NOMO-1 (cell line): ENCODE measurements around the gene FARSA.
"Not testable (repeated sequence)": the region's sequence is repeated elsewhere in the genome, so short reads cannot be mapped to it uniquely, and the experiment has no call there.

Source experiments
- DNase-seq, 2 experiments: peaks; one replicate each; lab custom pipeline; 2025; ENCODE audit not compliant: unreplicated experiment in 2 of 2; lab: John Stamatoyannopoulos, UW

FARSA gene

DNA sequence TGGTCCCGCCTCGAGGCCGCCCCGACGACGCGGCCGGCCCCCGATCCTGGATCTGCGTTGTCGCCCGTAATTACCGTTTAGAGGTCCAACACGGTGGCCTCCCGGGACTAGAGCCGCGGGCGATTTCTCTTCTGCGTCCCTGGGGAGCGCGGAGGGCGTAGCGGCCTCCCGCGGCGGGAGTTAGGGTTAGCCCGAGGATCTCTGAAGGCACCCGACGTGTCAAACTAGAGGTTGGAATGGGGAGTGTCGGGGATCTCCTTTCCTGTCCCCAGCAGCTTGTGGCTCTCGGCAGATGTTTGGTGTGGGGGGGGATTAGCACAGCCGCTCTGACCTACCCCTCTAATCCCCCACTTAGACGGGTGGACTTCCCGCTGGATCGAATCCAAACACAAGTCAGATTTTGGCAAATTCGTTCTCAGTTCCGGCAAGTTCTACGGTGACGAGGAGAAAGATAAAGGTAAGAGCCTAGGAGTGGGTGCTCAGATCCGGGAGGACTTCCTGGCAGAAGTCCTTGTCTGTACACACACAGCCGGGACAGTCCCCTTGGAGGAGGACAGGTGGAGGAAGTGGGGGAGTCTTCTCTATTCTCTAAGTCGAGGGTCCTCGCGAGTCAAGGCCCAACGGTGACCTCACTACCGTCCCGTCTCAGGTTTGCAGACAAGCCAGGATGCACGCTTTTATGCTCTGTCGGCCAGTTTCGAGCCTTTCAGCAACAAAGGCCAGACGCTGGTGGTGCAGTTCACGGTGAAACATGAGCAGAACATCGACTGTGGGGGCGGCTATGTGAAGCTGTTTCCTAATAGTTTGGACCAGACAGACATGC lies 5.5 kb upstream of the FARSA start:
- DNase-seq, result peak; percentile 22 to 38

DNA sequence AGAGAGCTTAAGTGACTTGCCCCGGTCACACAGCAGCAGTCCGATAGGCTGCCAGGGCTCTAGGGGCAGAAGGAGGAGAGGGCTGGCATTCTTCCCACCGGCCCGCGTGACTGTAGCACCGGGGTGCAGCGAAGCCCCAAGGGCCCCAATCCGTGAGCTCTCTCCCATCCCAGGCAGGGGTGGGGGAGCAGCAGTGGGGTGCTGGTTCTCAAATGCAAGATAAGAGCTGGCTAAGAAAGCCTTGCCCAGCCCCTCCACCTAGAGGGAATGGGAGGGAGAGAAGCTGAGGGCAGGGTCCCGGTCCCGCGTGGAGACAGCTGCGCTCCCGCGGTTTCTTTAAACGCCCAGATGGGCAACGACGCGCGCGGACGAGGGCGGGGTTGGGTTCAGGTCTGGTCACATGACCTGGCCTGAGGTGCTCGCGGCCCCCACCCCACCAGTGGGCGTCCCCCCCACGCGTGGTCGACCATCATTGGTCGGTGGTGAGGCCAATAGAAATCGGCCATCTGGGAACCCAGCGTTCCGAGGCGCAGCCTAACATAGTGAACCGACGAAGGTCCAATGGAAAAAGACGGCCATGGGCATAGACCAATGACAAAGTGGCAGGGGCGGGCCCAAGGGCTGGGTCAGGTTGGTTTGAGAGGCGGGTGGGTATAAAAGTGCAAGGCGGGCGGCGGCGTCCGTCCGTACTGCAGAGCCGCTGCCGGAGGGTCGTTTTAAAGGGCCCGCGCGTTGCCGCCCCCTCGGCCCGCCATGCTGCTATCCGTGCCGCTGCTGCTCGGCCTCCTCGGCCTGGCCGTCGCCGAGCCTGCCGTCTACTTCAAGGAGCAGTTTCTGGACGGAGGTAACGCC lies 4.6 kb upstream of the FARSA start, which contains the start of gene CALR:
CALR (plus strand) TSS at position 683 of the 852 bp plus-strand sequence; CDS start at position 754, 71 bp downstream.
- peak; percentile 98 to 100 for DNase-seq

DNA sequence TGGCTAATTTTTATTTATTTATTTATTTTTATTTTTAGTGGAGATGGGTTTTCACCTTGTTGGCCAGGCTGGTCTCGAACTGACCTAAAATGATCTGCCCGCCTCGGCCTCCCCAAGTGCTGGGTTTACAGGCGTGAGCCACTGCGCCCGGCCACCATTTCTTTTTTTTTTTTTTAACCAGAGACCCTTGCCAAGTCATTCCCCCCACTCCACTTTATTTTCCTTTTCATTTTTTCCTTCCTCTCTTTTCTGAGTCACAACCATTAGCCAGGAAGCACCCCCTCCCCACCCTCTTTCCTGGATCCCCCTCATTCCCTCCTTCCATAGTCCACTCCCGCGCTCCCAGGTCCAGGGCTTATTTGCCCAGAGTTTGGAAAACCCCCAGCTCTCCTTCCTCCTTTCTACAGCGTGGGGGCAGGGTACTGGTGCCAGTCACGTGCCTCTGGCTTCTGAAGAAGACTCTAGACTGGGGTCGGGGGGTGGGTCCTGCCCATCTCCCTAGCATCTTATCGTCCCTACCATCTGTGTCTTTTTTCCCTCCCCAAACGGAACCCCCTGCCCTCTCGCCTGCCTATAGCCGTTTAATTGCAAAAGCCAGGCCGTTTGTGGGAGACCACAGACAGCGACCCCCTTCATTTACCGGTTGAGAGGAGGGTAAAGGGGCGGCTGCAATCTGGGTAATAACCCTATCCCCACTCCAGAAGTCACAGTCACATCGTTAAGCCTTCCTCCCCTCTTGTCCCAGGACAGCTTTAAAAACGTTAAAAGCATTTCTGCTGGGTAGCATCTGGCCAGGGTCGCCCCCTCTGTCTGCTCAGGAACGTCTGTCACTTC lies 3.8 kb upstream of the FARSA start:
- peak; percentile 79 to 83 for DNase-seq

DNA sequence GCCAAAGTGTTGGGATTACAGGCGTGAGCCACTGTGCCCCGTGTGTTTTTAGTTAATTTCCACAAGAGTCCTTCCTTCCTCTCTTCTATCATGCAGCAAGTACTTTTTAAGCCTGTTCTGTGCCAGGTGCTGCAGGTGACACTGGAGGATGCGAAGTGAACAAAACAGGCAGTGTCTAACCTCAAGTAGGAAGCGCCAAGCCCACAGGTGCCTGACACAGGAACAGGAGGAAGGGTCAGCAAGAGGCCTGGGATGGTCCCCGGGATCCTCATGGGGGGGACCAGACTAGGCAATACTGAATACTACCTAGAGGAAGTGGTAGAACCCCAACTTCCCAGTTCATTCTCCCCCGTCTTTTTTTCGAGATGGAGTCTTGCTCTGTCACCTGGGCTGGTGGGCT lies 3.1 kb upstream of the FARSA start:
- DNase-seq, result no peak

DNA sequence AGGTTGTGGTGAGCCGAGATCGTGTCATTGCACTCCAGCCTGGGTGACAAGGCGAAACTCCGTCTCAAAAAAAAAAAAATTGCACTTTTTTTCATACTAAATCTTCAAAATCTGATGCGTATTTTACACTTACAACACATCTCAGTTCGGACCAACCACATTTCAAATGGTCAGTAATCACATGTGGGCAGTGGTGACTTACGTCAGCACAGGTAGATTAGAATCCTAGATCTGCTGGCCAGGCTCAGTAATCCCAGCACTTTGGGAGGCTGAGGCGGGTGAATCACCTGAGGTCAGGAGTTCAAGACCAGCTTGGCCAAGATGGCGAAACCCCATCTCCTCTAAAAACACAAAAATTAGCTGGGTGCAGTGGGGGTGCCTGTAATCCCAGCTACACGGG lies 1.6 kb upstream of the FARSA start:
- DNase-seq, result no peak

DNA sequence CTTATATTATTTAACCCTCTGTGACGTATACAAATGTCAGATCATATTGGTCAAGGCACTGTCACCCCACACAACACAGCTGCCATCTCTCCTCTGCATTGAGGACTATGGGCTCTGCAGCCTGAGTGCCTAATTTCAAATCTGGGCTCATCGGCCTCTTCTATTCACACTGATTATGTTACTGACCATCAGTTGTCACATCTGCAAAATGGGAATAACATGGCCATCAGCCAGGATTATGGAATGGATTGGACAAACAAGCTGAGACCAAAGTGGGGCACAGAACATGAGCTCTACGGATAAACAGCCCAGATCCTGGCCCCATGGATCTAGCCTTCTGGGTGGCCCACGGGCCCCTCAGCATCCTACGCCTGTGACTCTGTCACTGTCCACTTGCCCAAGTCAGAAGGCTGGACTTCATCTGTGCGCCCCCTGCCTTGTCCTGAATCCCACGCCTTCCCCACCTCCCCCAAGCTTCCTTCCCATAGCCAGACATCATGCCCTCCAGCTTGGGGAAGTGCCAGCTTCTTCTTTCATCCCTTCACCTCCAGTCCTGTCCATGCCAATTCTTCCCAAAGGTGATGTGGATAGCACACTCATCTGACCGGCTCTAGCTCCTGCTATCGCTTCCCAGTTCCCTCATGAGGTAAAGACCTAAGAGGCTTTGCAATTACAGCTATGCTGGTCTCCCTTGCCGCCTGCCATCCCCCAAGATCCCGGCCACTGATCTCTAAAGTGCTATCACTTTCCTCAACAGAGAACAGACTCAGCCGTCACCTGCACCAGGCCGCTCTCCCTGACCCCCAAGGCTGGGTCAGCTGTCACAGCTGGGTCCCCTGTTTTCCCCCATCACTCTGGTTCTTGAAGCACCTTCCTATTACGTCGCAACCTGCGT lies 872 bp downstream of the FARSA start:
- DNase-seq, result no peak

DNA sequence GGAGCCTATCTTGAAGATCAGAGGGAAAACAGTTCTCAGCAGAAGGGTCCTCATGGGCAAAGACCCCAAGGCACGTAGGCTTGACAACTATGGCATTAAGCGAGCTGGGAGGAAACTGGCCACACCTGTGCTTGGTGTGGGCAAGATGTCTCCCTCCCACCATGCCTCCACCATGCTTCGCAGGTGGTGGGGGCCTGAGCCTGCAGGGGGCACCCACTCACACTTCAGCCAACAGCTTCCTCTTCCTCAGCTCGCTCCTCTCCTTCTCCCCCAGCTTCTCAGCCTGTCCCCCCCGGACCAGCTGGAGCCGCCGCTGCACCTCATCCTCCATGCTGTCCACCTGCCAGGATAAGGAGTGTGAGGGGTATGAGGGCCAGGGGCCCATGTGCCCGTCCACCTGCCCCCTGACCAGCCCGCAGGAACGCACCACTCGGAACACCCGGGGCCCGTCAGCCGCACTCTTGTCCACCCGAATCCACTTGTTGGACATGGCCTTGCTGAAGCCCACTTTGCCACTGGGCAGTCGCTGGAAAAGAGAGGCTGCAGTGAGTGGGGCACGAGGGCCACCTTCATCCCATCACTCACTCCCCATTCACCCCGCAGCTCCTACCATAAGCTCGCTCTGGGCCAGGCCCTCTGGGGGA lies 3.4 kb downstream of the FARSA start:
- no peak for DNase-seq

DNA sequence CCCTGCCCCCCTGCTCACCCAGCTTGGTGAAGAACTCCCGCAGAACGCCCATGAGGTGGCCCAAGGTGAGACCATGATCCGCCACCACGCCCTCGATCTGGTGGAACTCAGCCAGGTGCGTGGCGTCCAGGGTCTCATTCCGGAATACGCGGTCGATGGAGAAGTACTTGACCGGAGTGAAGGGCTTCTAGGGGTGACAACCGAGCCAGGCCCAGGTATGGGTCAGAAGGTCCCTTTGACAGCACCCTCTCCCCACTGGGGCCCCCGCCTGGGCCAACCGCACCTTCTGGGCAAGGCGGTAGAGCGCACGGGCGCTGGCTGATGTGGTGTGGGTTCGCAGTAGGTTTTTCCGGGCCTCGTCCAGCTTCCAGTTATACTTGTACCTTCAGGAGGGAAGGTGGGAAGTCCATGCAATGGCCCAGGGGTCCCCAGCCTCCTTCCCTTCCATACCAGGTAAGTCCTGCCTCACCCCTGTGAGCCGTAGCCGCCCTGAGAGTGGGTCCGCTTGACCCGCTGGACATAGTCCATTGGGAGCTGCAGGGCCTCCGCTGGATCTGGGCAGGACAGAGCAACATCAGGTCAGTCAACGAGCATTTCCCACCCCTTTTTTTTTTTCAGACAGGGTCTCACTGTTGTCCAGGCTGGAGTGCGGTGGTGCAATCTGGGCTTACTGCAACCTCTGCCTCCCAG lies 8.7 kb downstream of the FARSA start:
- no peak for DNase-seq

DNA sequence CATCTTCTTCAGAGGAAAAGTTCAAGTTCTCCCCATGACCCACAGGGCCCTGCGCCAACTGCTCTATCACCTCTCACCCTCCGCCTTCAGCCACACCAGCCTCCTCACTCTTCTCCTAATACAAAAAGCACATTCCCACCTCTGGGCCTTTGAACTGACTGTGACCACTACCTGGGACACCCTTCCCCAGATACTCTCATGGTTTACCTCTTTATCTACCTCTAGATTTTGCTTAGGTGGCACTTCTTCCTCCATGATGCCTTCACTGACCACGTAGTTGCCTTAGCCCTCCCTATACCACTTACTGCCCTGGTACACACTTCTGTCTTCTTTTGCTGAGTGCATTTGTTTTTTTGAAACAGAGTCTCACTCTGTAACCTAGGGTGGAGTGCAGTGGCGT lies 10.6 kb downstream of the FARSA start:
- no peak for DNase-seq

DNA sequence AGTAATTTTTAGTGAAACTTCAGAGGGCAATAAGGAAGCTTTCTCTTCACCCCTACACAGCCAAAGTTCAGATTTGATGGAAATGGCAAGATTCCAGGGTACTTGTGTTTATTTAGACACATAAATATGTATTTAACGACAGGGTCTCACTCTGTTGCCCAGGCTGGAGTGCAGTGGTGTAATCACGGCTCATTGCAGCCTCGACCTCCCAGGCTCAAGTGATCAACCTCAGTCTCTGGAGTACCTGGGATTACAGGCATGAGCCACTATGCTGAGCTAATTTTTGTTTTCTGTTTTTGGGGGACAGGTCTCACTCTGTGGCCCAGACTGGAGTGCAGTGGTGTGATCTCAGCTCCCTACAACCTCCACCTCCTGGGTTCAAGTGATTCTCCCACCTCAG lies 12.5 kb downstream of the FARSA start:
- DNase-seq, result no peak

DNA sequence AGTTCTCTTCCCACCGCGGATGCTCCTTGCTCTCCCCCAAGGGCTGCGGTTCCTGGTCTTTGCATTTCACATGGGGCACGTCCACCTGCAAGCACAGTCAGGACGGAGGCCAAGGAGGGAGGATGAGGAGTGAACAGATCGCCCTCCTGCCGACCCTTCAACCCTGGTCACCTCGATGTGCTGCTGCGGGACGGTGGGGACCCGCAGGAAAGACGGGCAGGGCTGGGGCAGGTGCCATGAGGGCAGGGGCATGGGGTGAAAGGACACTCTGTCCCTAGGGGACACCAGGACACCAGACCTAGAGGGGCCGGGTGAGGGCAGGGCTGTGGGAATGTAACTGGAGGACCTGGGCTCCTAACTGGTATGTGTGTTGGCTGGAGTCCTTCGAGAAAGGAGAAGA lies 15.3 kb downstream of the FARSA start:
- DNase-seq, result no peak

DNA sequence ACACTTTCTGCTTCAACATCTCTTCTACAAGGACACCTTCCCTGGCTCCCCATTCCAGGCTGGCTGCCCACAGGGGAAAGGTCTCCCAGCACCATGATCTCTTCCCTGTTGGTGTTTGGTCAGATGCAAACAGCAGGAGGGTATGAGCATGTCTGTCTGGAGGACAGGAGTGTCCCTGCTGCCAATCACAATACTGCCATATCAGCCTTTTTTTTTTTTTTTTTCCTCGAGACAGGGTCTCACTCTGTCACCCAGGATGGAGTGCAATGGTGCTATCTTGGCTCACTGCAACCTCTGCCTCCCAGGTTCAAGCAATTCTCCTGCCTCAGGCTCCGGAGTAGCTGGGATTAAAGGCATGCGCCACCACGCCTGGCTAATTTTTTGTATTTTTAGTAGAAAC lies 17.7 kb downstream of the FARSA start:
- DNase-seq, result not testable (repeated sequence)

DNA sequence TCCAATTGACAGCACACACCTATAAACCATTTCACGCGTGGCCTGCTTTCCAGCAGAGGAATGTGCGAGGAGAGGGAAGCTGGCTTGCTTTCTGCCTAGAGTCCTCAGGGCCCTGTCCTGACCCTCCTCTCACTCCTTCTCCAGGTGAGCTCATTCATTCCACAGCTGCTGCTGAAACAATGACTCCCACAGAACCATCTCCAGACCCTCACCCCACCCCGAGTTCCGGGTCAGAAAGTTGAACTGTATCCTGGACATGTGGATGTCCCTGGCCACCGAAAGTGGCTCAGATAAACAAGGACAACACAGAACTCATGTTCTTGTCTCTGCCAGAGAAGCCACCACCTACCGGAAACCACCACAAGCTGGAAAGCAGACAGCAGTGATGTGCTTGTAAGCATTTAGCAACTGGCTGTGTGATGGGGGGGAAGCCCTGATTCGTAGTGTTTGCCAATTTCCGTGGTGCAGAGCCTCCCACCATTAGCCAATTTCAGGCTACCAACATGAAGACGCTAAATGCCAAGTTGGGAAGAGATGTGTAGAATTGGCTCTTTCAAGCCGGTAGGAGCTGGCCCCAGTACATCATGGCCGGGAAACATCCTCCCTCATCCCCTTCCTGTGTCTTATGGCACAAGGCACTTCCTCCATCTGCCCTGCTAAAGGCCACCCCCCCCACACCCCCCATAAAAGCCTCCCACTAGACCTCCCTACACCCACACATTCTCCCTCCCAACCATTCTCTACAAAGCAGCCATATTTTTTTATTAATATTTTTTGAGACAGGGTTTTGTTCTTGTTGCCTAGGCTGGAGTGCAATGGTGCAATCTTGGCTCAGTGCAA lies 19.4 kb downstream of the FARSA start:
- DNase-seq, result peak; percentile 70 to 73

DNA sequence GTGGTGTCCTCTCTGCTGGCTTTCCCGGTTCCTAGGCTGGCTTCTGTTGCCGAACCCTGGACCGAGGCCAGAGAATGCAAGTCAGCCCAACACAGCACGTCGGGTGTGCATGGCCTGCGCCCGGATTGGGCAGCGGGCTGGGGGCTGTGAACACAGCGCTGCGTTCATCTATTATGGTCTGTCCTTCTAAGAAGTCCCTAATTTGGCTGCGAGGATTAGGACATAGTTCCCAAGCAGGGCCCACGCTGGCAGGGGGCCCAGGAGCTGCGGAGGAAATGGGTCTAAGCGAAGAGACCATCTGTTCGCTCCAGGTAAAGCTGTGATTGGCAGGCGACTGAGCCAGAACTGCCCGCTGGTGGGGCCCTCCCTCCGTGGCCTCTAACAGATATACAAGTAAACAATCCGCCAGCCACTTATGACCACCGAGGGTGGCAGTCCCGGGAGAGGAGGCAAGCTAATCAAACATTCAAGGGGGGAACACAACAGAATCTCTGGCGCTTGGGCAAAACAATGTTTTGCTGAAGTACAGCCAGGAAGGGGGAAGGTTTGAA lies 20.4 kb downstream of the FARSA start:
- DNase-seq, result no peak

DNA sequence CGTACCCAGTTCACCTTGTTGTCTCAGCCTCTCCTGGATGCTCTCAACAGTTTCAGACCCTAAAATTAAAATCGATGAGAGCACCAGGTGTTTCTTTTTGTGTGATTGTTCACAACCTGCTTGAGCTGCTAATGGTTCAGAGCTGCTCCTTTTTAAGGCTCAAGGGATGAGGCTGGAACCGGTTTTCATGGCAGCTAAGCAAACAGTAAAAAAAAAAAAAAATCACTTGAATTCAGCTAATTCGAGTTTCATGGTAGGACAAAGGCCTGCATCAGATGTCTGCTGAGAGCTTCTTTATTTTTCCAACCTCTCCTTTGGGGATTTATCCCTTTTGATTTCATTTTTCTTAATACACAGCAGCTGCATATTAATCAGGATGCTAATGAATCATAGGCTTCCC lies 20.9 kb downstream of the FARSA start:
- no peak for DNase-seq

DNA sequence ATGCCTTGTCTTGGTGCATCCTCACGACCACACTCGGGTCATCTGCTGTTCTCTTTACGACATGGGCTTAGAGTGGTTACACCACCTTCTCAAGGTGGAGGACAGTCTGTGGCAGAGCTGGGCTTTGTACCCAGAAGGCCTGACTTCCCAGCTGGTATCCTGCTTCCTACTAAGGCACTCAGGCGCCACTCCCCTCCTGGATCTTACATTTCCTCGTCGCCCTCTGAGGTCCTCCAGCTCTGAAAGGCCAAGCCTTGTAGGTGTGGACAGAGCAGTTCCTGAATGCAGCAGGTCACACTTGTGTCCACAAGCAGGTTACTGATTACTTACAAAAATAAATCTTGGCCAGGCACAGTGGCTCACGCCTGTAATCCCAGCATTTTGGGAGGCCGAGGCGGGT lies 26.3 kb downstream of the FARSA start:
- no peak for DNase-seq

DNA sequence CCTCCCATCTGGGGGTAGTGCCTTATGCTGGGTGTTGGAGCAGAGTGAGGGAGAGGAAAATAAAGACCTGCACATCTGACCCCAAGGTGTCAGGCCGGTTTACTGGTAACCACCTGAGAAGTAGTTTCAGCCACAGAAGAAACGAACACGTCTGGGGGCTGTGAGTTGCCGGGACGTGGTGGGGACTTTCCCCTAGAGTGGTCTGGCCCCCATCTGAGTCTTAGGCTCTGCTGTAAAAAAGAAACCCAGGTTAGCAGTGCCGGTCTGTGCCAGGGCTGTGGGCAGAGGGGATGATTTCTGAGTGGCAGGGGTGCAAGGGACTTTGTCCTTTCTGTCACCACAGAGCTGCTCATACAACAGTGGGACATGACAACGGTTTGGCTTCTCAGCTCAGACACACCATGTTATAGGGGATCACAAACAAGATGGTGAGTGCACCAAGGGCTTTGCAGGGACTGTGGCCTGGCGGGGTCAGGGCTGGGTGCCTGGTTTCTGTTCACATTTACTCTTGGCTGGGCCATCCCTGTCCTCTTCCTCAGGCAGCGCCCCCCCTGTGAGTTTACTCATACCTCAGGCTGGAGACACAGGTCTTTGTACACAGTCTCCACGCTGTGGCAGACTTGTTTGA lies 33.5 kb downstream of the FARSA start:
- no peak for DNase-seq
